Left colon (tissue), 2 donors: Measurements from ENCODE around the gene IPO5. TPM values are rescaled to one million over a fixed set of nuclear protein-coding genes. Genes with fewer than 3 reads are reported as not detected.
"Not testable (repeated sequence)": the region's sequence is repeated elsewhere in the genome, so short reads cannot be mapped to it uniquely, and the experiment has no call there.

Experiments used
- ATAC-seq: fragments of 200-7000 bp; cut with Tn5 transposase; one replicate; pipeline ENCODE4 v1.9.1; 2020; ENCODE audit warnings: mild to moderate bottlenecking, moderate library complexity
- DNase-seq, 2 donors: peaks; one replicate each; pipeline ENCODE4 v3.0.0-alpha.2; 2020
- intact Hi-C, 2 donors: fragments of 100-400 bp; cut with DNase I in 1 of 2; cut with micrococcal nuclease in 1 of 2; formaldehyde crosslinking; loops; one replicate each; pipeline versions ENCODE4 v1.11.2 to v1.14.0; 2022; cut with DNase I, micrococcal nuclease
- total RNA-seq, 2 donors: library from RNA; stranded (reverse); fragmentation: NEBNext Ultra II Directional; extraction: Animal tissue kit (Norgen Biotek cat#: 25700); gene quantifications; one replicate each; pipeline ENCODE4 v1.2.1, GENCODE V29; 2021
- donor health status: DM: no; HTN: no; CAD: no.
- donor health status: DM: yes; HTN: yes; CAD: no.

Gene IPO5
- total RNA-seq, 2 donors from 2014 or later = 48.9 to 59.7 TPM

GRCh38 chr13:97945792-97946419 is 7.6 kb upstream of the IPO5 start:
- ATAC-seq = no peak
- DNase-seq = no peak
- intact Hi-C loops = no loop called here

- DNase-seq = no peak
- ATAC-seq = no peak
- intact Hi-C loops = no loop called here
Observed at GRCh38 chr13:97946951-97947588, 6.4 kb upstream of the IPO5 start.

- no peak for DNase-seq
- intact Hi-C loops = no loop called here
- ATAC-seq = no peak
Observed at GRCh38 chr13:97948041-97948440, 5.4 kb upstream of the IPO5 start.

- ATAC-seq, intact Hi-C loops: not testable (repeated sequence)
Observed at GRCh38 chr13:97949316-97949715, 4.2 kb upstream of the IPO5 start.

GRCh38 chr13:97951376-97951775 is 2.1 kb upstream of the IPO5 start:
- intact Hi-C loops = no loop called here
- DNase-seq (no peak), ATAC-seq (no peak)

More at GRCh38 chr13:97949316-97949715, 4.2 kb upstream of the IPO5 start:
- not testable (repeated sequence) for DNase-seq

- intact Hi-C loops, DNase-seq, ATAC-seq: not testable (repeated sequence)
Observed at GRCh38 chr13:97952831-97953230, 644 bp upstream of the IPO5 start.

GRCh38 chr13:97961340-97961739 is 7.9 kb downstream of the IPO5 start:
- ATAC-seq (no peak), DNase-seq (no peak)
- intact Hi-C loops = no loop called here

GRCh38 chr13:97962887-97963286 is 9.4 kb downstream of the IPO5 start:
- DNase-seq = no peak
- ATAC-seq = no peak
- intact Hi-C loops = no loop called here

GRCh38 chr13:97967226-97967625 is 13.8 kb downstream of the IPO5 start:
- DNase-seq = no peak
- intact Hi-C loops = no loop called here
- no peak for ATAC-seq

- DNase-seq = no peak
- intact Hi-C loops = no loop called here
- peak; percentile 32 for ATAC-seq
Observed at GRCh38 chr13:97967948-97968347, 14.5 kb downstream of the IPO5 start.

GRCh38 chr13:97971519-97971918 is 18.0 kb downstream of the IPO5 start:
- DNase-seq (no peak), ATAC-seq (no peak)
- intact Hi-C loops = no loop called here

- ATAC-seq (no peak), DNase-seq (no peak)
- intact Hi-C loops = no loop called here
Observed at GRCh38 chr13:97974773-97975172, 21.3 kb downstream of the IPO5 start.

- ATAC-seq (no peak), DNase-seq (no peak)
- intact Hi-C loops = no loop called here
Observed at GRCh38 chr13:97975280-97975847, 21.9 kb downstream of the IPO5 start.

- ATAC-seq (peak; percentile 95), DNase-seq (peak; percentile 79 to 93)
- intact Hi-C loops = no loop called here
Observed at GRCh38 chr13:97975848-97976609, 22.6 kb downstream of the IPO5 start.

- ATAC-seq = peak; percentile 47
- DNase-seq = no peak
- intact Hi-C loops = no loop called here
Observed at GRCh38 chr13:97976610-97977521, 23.4 kb downstream of the IPO5 start.

- intact Hi-C loops = no loop called here
- no peak for ATAC-seq
- no peak for DNase-seq
Observed at GRCh38 chr13:97977982-97978381, 24.5 kb downstream of the IPO5 start.

- ATAC-seq = no peak
- DNase-seq = no peak
- intact Hi-C loops = no loop called here
Observed at GRCh38 chr13:97978651-97979050, 25.2 kb downstream of the IPO5 start.

GRCh38 chr13:97979051-97979450 is 25.6 kb downstream of the IPO5 start:
- no peak for ATAC-seq
- intact Hi-C loops = no loop called here
- no peak for DNase-seq

- DNase-seq (no peak), ATAC-seq (no peak)
- intact Hi-C loops = no loop called here
Observed at GRCh38 chr13:97979556-97979955, 26.1 kb downstream of the IPO5 start.
